Glutamatergic neuron (in vitro differentiated cells): ENCODE results near the gene SH3GLB2. TPM values are rescaled to one million over a fixed set of nuclear protein-coding genes. Genes with fewer than 3 reads are reported as not detected.

Experiments
- DNase-seq: peaks from one replicate; pipeline ENCODE4 v3.0.0; 2022
- H3K27ac Mint-ChIP-seq: one replicate; pipeline ENCODE4 v1.8.0; 2020; ENCODE audit warnings: mild to moderate bottlenecking, mixed read lengths, inconsistent platforms; ENCODE audit not compliant: unreplicated experiment
- H3K27me3 Mint-ChIP-seq: one replicate; pipeline ENCODE4 v1.8.0; 2020; ENCODE audit warnings: mild to moderate bottlenecking, moderate library complexity, mixed read lengths, inconsistent platforms; ENCODE audit not compliant: unreplicated experiment
- H3K36me3 Mint-ChIP-seq: one replicate; pipeline ENCODE4 v1.8.0; 2020; ENCODE audit warnings: mild to moderate bottlenecking, mixed read lengths, inconsistent platforms; ENCODE audit not compliant: unreplicated experiment
- H3K4me1 Mint-ChIP-seq: one replicate; pipeline ENCODE4 v1.8.0; 2020; ENCODE audit warnings: mild to moderate bottlenecking, low read depth, mixed read lengths, inconsistent platforms; ENCODE audit not compliant: unreplicated experiment
- H3K4me3 Mint-ChIP-seq: one replicate; pipeline ENCODE4 v1.8.0; 2020; ENCODE audit warnings: mild to moderate bottlenecking, mixed read lengths, inconsistent platforms; ENCODE audit not compliant: unreplicated experiment
- H3K9me3 Mint-ChIP-seq: one replicate; pipeline ENCODE4 v1.8.0; 2020; ENCODE audit warnings: mild to moderate bottlenecking, moderate library complexity, mixed read lengths, inconsistent platforms; ENCODE audit not compliant: unreplicated experiment
- total RNA-seq: library from RNA; stranded (reverse); fragmentation: NEBNext Ultra II Directional; extraction: Animal tissue kit (Norgen Biotek cat#: 25700); gene quantifications from one replicate; pipeline ENCODE4 v1.2.1, GENCODE V29; 2021; ENCODE audit not compliant: unreplicated experiment
- TF ChIP-seq, protein P1 (sequence below): fragments of 200-600 bp; sonication (generic); IDR thresholded peaks from one replicate; pipeline ENCODE4 v1.5.0; 2021; ENCODE audit not compliant: partially characterized antibody, unreplicated experiment

The SH3GLB2 gene
- total RNA-seq, 1 donor from 2014 or later, result 143 TPM

GRCh38 chr9:129011761-129012181 is 16.4 kb downstream of the SH3GLB2 start:
- Mint-ChIP-seq H3K9me3 (peaks cover 8% of the 10 kb centered on the region), H3K27me3 (peaks cover 14% of the 10 kb centered on the region), H3K27ac (peak overlapping the region; percentile 99), H3K36me3 (no peaks in the 10 kb centered on the region), H3K4me3 (peak overlapping the region; percentile 70), H3K4me1 (peaks cover 42% of the 10 kb centered on the region)
- peak; percentile 82 for DNase-seq
- TF ChIP-seq, protein P1, sequence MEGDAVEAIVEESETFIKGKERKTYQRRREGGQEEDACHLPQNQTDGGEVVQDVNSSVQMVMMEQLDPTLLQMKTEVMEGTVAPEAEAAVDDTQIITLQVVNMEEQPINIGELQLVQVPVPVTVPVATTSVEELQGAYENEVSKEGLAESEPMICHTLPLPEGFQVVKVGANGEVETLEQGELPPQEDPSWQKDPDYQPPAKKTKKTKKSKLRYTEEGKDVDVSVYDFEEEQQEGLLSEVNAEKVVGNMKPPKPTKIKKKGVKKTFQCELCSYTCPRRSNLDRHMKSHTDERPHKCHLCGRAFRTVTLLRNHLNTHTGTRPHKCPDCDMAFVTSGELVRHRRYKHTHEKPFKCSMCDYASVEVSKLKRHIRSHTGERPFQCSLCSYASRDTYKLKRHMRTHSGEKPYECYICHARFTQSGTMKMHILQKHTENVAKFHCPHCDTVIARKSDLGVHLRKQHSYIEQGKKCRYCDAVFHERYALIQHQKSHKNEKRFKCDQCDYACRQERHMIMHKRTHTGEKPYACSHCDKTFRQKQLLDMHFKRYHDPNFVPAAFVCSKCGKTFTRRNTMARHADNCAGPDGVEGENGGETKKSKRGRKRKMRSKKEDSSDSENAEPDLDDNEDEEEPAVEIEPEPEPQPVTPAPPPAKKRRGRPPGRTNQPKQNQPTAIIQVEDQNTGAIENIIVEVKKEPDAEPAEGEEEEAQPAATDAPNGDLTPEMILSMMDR, result no peak

DNA sequence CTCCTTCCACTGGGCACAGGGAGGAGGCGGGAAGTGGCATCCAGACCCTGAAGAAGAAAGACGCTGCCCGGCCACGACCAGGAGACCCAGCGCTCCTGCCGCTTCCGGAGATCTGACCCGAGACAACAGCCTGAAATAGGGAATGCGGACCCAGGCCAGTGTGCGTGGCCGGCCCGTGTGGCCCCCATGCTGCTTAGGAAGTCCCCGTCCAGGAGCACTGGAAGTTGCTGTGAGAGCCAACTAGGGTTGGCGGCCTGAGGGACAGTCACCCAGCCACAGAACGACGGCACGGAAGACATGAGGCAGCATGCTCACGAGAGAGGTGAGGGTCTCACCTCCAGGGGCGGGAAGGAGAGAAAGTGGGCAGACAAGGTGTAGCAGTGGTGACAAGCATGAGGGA is 17.0 kb downstream of the SH3GLB2 start:
- DNase-seq, result no peak
- TF ChIP-seq, protein P1, result no peak
- peaks cover 12% of the 10 kb centered on the region for H3K9me3 Mint-ChIP-seq
- H3K4me1 Mint-ChIP-seq, result peaks cover 44% of the 10 kb centered on the region
- H3K36me3 Mint-ChIP-seq, result no peaks in the 10 kb centered on the region
- H3K27ac Mint-ChIP-seq, result peak overlapping the region; percentile 99
- H3K27me3 Mint-ChIP-seq, result peaks cover 14% of the 10 kb centered on the region
- H3K4me3 Mint-ChIP-seq, result peak overlapping the region; percentile 67

GRCh38 chr9:129010267-129010975 is 17.7 kb downstream of the SH3GLB2 start:
- Mint-ChIP-seq H3K27ac (no peak overlapping the region), H3K36me3 (no peaks in the 10 kb centered on the region), H3K4me3 (no peak overlapping the region), H3K4me1 (peaks cover 47% of the 10 kb centered on the region), H3K27me3 (peaks cover 16% of the 10 kb centered on the region), H3K9me3 (peaks cover 15% of the 10 kb centered on the region)
- TF ChIP-seq, protein P1, result no peak
- no peak for DNase-seq

DNA sequence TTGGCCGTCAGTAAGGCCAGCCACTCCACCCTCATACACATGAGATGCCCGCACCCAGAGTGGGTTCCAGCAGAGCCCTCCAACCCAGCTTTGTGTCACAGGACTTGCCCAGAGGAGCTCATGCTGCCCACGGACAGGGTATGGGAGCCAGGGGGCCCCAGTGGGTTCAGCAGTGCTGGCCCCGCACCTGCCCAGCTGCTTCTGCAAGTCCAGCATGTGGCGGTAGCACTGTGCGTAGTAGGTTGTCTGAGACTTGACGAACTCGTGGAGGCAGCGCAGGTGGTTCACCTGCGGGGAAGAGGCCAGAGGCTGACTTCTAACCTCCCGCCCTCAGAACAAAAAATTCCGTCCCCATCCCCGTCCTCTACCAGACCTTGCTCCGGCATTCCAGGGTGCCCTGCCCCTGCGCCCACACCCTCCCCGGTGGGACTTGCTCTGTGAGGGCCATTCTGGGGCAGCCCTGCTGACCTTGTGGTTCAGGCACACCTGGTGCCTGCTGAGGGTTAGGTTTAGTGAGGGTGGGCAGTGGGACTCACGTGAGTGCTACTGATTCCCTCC is 18.5 kb downstream of the SH3GLB2 start:
- Mint-ChIP-seq H3K36me3 (no peaks in the 10 kb centered on the region), H3K27ac (no peak overlapping the region), H3K4me3 (no peak overlapping the region), H3K27me3 (peaks cover 16% of the 10 kb centered on the region), H3K9me3 (peaks cover 15% of the 10 kb centered on the region), H3K4me1 (peaks cover 43% of the 10 kb centered on the region)
- DNase-seq, result no peak
- TF ChIP-seq, protein P1, result no peak

- DNase-seq, result no peak
- no peak overlapping the region for H3K4me3 Mint-ChIP-seq
- H3K36me3 Mint-ChIP-seq, result no peaks in the 10 kb centered on the region
- TF ChIP-seq, protein P1, result no peak
- H3K9me3 Mint-ChIP-seq, result peaks cover 15% of the 10 kb centered on the region
- peaks cover 43% of the 10 kb centered on the region for H3K4me1 Mint-ChIP-seq
- peaks cover 16% of the 10 kb centered on the region for H3K27me3 Mint-ChIP-seq
- no peak overlapping the region for H3K27ac Mint-ChIP-seq
These were observed 19.0 kb downstream of the SH3GLB2 start for GRCh38 chr9:129008986-129009583.
